ENCODE results near the gene IGSF21. TPM values are rescaled to one million over a fixed set of nuclear protein-coding genes. Genes with fewer than 3 reads are reported as not detected.

The IGSF21 gene
- total and polyA plus RNA-seq, 11 donors = 0.54 to 2.2 (median 0.94) TPM; not detected in 1

DNA sequence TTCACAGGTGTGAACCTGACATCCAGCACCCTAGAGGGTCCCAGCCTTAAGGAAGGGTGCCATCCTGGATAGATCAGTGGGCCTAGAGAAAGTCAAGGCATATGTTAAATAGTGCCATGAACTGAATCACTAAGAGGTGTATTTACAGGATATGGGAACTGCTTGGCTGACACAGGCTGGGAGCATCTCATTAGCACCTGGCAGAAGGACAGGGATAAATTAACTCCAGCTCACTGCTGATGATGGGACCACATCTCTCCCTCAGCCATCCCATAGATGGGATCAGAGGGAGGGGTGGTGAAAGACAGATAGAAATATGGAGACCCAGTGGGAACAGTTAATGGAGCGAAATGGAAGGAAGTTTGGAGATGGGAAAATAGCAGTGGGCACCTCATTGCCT is 122.0 kb downstream of the IGSF21 start:
- intact Hi-C loops (cut with DNase I) = loop anchor here in 1 of 10 donors (10.0 kb wide), 1 partner anchor 305 kb away; no protein-coding TSS in a partner anchor

DNA sequence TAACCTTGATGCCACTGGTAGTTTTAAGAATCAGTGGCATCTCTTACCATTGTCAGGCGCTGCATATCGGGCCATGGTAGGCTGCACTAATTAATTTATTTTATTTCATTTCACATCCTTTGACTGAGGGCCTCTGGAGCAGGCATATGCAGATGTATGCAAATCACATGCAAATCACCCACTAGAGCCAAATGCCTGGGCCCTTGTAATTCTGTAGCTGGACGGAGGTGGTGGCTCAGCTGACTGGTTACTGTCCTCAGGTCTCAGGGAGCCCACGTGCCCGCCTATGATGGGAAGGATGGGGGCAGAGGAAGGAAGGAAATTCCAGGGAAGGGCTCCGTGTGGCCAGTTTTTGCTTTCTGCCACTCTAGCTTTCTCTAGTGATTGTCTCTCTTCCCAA is 122.7 kb downstream of the IGSF21 start:
- ATAC-seq = no peak
- Histone ChIP-seq H3K4me3 (no peak overlapping the region), H3K27me3 (peaks cover 0 to 45% (median 5%) of the 10 kb centered on the region in 9 donors), H3K4me1 (no peaks in the 10 kb centered on the region), H3K36me3 (no peaks in the 10 kb centered on the region), H3K27ac (no peak overlapping the region), H3K9me3 (peaks cover 0 to 14% (median 2%) of the 10 kb centered on the region in 12 donors)
- intact Hi-C loops (cut with DNase I) = loop anchor here in 1 of 10 donors (10.0 kb wide), 1 partner anchor 306 kb away; no protein-coding TSS in a partner anchor
- DNase-seq = no peak
- 47 to 65% (median 54%) methylated on average over 6 of the region's 6 CpGs for WGBS, 4 donors
- no peak for TF ChIP-seq POLR2A (IDR thresholded peaks at IDR 0.05)
- TF ChIP-seq CTCF (IDR thresholded peaks at IDR 0.05) = no peak

More for the DNA sequence above, 122.0 kb downstream of the IGSF21 start:
- DNase-seq = no peak
- H3K4me3 ChIP-seq = no peak overlapping the region
- 85 to 91% (median 91%) methylated on average over 1 of the region's 1 CpG for WGBS, 4 donors
- peaks cover 0 to 14% (median 2%) of the 10 kb centered on the region in 12 donors for H3K9me3 ChIP-seq
- TF ChIP-seq POLR2A (IDR thresholded peaks at IDR 0.05) = no peak
- H3K27ac ChIP-seq = no peak overlapping the region
- H3K27me3 ChIP-seq = peaks cover 0 to 45% (median 5%) of the 10 kb centered on the region in 9 donors
- H3K4me1 ChIP-seq = no peaks in the 10 kb centered on the region
- no peak for ATAC-seq
- no peaks in the 10 kb centered on the region for H3K36me3 ChIP-seq

DNA sequence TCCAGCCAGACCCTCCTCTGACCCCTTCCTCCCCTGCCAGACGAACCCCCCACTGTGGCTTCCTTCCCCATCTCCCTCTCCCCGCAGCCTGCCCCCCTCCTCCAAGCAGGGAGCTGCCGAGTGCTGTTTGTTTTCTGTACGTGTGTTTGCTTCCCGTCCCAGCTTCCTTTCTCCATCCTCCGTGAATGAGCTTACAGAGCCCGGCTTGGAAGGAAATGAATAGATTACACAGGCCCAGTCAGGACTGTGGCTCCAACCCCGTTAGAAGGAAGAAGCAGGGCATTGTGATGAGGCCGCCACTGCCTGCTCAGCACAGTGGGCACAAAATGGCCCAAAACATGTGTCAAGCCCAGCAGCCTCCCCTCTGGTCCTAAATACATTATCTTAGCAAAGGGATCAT is 123.2 kb downstream of the IGSF21 start:
- TF ChIP-seq POLR2A (IDR thresholded peaks at IDR 0.05) (no peak), CTCF (IDR thresholded peaks at IDR 0.05) (no peak)
- WGBS, 4 donors = 13 to 18% (median 16%) methylated on average over 9 of the region's 9 CpGs

DNA sequence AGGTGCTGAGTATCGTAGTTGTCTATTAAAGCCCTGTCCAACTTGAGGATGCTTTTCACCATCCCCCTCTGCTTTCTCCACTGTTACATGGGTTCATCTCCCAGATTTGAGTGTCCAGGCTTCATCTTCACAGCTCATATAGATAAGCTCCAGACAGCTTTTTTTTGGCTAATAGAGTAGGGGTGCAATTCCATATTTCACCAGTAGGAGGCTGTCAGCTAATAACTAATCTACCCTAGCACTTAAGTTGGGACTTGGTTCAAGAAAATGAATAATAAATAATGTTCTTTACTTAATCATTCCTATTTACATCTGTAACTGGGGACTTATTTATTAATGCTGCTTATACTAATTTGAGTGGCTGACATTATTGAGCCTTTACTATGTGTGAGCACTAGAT is 124.5 kb downstream of the IGSF21 start:
- no peak overlapping the region for H3K27ac ChIP-seq
- peaks cover 0 to 36% (median 5%) of the 10 kb centered on the region in 9 donors for H3K27me3 ChIP-seq
- ATAC-seq (no peak), DNase-seq (no peak)
- no peak overlapping the region for H3K4me3 ChIP-seq
- H3K4me1 ChIP-seq = no peaks in the 10 kb centered on the region
- WGBS, 4 donors = 91 to 98% (median 95%) methylated on average over 1 of the region's 1 CpG
- peak in 6 of 12 donors; percentile 10 to 45 (median 17) for TF ChIP-seq CTCF (IDR thresholded peaks at IDR 0.05)
- TF ChIP-seq POLR2A (IDR thresholded peaks at IDR 0.05) = no peak
- H3K9me3 ChIP-seq = peaks cover 0 to 14% (median 2%) of the 10 kb centered on the region in 12 donors
- intact Hi-C loops (cut with DNase I) = loop anchor here in 1 of 10 donors (10.0 kb wide), 1 partner anchor 307 kb away; no protein-coding TSS in a partner anchor
- no peaks in the 10 kb centered on the region for H3K36me3 ChIP-seq

More for the DNA sequence above, 123.2 kb downstream of the IGSF21 start:
- intact Hi-C loops (cut with DNase I) = loop anchor here in 1 of 10 donors (10.0 kb wide), 1 partner anchor 306 kb away; no protein-coding TSS in a partner anchor
- no peak overlapping the region for H3K27ac ChIP-seq
- no peaks in the 10 kb centered on the region for H3K4me1 ChIP-seq
- ATAC-seq (no peak), DNase-seq (no peak)
- peaks cover 0 to 45% (median 5%) of the 10 kb centered on the region in 9 donors for H3K27me3 ChIP-seq
- no peaks in the 10 kb centered on the region for H3K36me3 ChIP-seq
- peaks cover 0 to 14% (median 2%) of the 10 kb centered on the region in 12 donors for H3K9me3 ChIP-seq
- no peak overlapping the region for H3K4me3 ChIP-seq
